Measurements from ENCODE around the gene SCYGR7. TPM values are rescaled to one million over a fixed set of nuclear protein-coding genes. Genes with fewer than 3 reads are reported as not detected.

SCYGR7 gene
- total and polyA plus RNA-seq, 2 of the 13 experiments (the other 11 are each of a cell fraction or from before 2014, with no cell fraction given) = not detected

DNA sequence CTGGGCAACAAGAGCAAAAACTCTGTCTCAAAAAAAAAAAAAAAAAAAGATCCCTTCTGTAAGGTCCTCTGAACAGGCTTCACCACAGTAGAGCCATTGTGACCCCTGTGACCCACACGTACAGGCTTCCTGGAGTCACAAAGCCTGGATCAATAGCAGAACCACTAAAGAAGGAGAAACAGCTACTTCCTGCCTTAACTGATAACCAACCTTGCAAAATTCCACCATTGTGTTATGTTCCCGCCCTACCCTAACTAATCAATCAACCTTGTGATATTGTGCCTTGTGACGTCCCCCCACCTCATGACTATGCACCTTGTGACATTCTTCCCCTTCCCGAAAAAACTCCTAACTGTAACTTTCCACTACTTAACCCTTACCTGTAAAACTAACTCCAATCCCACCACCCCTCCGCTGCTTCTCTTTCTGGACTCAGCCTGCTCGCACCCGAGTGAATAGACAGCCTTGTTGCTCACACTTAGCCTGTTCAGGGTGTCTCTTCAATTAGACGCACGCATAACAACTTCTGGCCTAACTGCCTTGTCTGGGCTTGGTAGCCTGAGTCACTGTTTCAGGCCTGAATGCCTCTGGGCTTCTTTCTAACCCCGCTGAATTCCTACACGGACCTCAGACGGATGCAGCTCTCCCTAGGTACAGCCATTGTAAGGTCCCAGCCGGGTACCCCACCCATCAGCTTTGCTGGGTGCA, 31.4 kb downstream of the SCYGR7 start (continued):
- TF ChIP-seq, protein P1, sequence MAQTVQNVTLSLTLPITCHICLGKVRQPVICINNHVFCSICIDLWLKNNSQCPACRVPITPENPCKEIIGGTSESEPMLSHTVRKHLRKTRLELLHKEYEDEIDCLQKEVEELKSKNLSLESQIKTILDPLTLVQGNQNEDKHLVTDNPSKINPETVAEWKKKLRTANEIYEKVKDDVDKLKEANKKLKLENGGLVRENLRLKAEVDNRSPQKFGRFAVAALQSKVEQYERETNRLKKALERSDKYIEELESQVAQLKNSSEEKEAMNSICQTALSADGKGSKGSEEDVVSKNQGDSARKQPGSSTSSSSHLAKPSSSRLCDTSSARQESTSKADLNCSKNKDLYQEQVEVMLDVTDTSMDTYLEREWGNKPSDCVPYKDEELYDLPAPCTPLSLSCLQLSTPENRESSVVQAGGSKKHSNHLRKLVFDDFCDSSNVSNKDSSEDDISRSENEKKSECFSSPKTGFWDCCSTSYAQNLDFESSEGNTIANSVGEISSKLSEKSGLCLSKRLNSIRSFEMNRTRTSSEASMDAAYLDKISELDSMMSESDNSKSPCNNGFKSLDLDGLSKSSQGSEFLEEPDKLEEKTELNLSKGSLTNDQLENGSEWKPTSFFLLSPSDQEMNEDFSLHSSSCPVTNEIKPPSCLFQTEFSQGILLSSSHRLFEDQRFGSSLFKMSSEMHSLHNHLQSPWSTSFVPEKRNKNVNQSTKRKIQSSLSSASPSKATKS (CRISPR knock-in tag; IDR thresholded peaks at IDR 0.05) = no peak
- TF ChIP-seq GFI1 (CRISPR knock-in tag; IDR thresholded peaks at IDR 0.05; ENCODE audit: borderline replicate concordance) (0 out of 2 replicates have a peak, but pooled peaks have one; percentile 54), SRSF1 (optimal IDR thresholded peaks at IDR 0.05; ENCODE audit: low read depth, low read length) (no peak), U2AF2 (IDR thresholded peaks at IDR 0.05; ENCODE audit: low read depth, low read length) (no peak), MIXL1 (CRISPR knock-in tag; IDR thresholded peaks at IDR 0.05) (no peak), ZNF839 (CRISPR knock-in tag; IDR thresholded peaks at IDR 0.05; ENCODE audit: borderline replicate concordance) (no peak), GATAD2A (CRISPR knock-in tag; IDR thresholded peaks at IDR 0.05) (peak; percentile 90), ZNF788 (CRISPR knock-in tag; IDR thresholded peaks at IDR 0.05; ENCODE audit: borderline replicate concordance) (peak; percentile 62; the same call in 1 of the 2 replicates), MED8 (CRISPR knock-in tag; IDR thresholded peaks at IDR 0.05; ENCODE audit: insufficient replicate concordance) (peak; percentile 78), KLF16 (CRISPR knock-in tag; IDR thresholded peaks at IDR 0.05) (peak in 1 of 2 experiments; percentile 31; a peak in 1 of 4 replicates)
- TF ChIP-seq, protein P2, sequence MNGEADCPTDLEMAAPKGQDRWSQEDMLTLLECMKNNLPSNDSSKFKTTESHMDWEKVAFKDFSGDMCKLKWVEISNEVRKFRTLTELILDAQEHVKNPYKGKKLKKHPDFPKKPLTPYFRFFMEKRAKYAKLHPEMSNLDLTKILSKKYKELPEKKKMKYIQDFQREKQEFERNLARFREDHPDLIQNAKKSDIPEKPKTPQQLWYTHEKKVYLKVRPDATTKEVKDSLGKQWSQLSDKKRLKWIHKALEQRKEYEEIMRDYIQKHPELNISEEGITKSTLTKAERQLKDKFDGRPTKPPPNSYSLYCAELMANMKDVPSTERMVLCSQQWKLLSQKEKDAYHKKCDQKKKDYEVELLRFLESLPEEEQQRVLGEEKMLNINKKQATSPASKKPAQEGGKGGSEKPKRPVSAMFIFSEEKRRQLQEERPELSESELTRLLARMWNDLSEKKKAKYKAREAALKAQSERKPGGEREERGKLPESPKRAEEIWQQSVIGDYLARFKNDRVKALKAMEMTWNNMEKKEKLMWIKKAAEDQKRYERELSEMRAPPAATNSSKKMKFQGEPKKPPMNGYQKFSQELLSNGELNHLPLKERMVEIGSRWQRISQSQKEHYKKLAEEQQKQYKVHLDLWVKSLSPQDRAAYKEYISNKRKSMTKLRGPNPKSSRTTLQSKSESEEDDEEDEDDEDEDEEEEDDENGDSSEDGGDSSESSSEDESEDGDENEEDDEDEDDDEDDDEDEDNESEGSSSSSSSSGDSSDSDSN (CRISPR knock-in tag; IDR thresholded peaks at IDR 0.05) = 0 out of 2 replicates have a peak, but pooled peaks have one; percentile 19
- TF ChIP-seq, protein P3, sequence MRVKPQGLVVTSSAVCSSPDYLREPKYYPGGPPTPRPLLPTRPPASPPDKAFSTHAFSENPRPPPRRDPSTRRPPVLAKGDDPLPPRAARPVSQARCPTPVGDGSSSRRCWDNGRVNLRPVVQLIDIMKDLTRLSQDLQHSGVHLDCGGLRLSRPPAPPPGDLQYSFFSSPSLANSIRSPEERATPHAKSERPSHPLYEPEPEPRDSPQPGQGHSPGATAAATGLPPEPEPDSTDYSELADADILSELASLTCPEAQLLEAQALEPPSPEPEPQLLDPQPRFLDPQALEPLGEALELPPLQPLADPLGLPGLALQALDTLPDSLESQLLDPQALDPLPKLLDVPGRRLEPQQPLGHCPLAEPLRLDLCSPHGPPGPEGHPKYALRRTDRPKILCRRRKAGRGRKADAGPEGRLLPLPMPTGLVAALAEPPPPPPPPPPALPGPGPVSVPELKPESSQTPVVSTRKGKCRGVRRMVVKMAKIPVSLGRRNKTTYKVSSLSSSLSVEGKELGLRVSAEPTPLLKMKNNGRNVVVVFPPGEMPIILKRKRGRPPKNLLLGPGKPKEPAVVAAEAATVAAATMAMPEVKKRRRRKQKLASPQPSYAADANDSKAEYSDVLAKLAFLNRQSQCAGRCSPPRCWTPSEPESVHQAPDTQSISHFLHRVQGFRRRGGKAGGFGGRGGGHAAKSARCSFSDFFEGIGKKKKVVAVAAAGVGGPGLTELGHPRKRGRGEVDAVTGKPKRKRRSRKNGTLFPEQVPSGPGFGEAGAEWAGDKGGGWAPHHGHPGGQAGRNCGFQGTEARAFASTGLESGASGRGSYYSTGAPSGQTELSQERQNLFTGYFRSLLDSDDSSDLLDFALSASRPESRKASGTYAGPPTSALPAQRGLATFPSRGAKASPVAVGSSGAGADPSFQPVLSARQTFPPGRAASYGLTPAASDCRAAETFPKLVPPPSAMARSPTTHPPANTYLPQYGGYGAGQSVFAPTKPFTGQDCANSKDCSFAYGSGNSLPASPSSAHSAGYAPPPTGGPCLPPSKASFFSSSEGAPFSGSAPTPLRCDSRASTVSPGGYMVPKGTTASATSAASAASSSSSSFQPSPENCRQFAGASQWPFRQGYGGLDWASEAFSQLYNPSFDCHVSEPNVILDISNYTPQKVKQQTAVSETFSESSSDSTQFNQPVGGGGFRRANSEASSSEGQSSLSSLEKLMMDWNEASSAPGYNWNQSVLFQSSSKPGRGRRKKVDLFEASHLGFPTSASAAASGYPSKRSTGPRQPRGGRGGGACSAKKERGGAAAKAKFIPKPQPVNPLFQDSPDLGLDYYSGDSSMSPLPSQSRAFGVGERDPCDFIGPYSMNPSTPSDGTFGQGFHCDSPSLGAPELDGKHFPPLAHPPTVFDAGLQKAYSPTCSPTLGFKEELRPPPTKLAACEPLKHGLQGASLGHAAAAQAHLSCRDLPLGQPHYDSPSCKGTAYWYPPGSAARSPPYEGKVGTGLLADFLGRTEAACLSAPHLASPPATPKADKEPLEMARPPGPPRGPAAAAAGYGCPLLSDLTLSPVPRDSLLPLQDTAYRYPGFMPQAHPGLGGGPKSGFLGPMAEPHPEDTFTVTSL (CRISPR knock-in tag; IDR thresholded peaks at IDR 0.05; ENCODE audit: borderline replicate concordance) = peak; percentile 62; the same call in 1 of the 2 replicates
- TF ChIP-seq, protein P4, sequence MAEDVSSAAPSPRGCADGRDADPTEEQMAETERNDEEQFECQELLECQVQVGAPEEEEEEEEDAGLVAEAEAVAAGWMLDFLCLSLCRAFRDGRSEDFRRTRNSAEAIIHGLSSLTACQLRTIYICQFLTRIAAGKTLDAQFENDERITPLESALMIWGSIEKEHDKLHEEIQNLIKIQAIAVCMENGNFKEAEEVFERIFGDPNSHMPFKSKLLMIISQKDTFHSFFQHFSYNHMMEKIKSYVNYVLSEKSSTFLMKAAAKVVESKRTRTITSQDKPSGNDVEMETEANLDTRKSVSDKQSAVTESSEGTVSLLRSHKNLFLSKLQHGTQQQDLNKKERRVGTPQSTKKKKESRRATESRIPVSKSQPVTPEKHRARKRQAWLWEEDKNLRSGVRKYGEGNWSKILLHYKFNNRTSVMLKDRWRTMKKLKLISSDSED (CRISPR knock-in tag; IDR thresholded peaks at IDR 0.05) = no peak
- TF ChIP-seq, protein P5, sequence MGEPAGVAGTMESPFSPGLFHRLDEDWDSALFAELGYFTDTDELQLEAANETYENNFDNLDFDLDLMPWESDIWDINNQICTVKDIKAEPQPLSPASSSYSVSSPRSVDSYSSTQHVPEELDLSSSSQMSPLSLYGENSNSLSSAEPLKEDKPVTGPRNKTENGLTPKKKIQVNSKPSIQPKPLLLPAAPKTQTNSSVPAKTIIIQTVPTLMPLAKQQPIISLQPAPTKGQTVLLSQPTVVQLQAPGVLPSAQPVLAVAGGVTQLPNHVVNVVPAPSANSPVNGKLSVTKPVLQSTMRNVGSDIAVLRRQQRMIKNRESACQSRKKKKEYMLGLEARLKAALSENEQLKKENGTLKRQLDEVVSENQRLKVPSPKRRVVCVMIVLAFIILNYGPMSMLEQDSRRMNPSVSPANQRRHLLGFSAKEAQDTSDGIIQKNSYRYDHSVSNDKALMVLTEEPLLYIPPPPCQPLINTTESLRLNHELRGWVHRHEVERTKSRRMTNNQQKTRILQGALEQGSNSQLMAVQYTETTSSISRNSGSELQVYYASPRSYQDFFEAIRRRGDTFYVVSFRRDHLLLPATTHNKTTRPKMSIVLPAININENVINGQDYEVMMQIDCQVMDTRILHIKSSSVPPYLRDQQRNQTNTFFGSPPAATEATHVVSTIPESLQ (CRISPR knock-in tag; conservative IDR thresholded peaks at IDR 0.05) = no peak
